ENCODE results near the gene TMEM269.
"Not testable (repeated sequence)": the region's sequence is repeated elsewhere in the genome, so short reads cannot be mapped to it uniquely, and the experiment has no call there.

Gene TMEM269

GRCh38 chr1:42777852-42778251 lies 6.9 kb upstream of the TMEM269 start:
- peak in 1 of 5 experiments; percentile 43 for DNase-seq

- peak in 1 of 5 experiments; percentile 62 for DNase-seq
Measured at GRCh38 chr1:42779725-42780124, 5.1 kb upstream of the TMEM269 start.

DNA sequence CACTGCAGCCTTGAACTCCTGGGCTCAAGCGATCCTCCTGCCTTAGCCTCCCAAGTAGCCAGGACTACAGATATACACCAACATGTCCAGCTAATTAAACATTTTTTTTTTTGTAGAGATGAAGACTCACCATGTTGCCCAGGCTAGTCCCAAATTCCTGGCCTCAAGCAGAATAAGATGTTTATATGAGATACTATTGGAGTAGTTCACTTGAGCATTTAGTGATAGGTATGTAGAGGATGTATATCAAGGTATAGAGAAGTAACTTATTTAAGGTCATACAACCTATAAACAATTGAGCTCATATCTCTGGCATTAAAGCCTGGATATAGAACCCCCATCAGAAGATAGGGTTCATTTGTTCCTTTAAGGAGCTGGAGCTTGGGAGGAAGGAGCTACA lies 4.6 kb upstream of the TMEM269 start:
- no peak for DNase-seq

GRCh38 chr1:42783092-42783491 lies 1.7 kb upstream of the TMEM269 start:
- no peak for DNase-seq

GRCh38 chr1:42784547-42784945 lies 245 bp upstream of the TMEM269 start:
- no peak for DNase-seq

DNA sequence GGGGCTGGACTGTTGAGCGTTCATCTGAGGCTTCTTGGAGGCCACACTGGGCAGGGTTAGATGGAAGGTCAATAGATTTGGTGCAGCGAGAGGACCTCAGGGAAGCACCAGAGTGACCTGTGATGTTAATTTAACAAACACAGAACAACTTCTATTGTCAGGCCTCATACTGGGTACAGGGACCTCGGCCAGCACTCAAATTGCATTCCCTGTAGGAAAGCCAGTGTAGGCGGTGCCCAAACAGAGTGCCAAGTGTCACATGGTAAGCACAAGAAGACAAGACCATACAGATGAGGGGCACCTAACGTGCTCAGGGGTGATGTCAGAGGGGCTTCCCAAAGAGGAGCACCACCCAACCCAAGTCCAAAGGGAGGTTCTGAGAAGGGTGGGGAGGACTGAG lies 1.3 kb downstream of the TMEM269 start:
- DNase-seq = no peak

GRCh38 chr1:42788021-42788420 lies 3.2 kb downstream of the TMEM269 start:
- DNase-seq = no peak

DNA sequence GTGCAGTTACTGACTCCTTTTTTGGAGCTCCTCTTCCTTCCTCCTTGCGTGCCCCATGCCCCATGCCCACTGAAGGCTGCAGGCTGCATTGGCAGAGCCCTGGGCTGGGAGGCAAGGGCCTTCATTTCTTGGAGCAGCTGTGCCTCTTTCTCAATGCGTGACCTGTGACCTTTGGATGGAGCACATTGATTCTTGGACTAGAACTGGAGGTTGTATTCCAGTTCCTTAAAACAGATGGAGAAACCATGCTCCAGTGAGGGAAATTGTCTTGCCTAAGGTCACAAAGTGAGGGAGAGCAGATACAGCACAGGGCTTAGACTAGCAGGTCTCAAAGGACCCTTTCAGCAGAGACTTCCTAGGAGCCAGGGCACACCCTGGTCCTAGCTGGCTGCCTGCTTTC lies 9.0 kb downstream of the TMEM269 start:
- no peak for DNase-seq

DNA sequence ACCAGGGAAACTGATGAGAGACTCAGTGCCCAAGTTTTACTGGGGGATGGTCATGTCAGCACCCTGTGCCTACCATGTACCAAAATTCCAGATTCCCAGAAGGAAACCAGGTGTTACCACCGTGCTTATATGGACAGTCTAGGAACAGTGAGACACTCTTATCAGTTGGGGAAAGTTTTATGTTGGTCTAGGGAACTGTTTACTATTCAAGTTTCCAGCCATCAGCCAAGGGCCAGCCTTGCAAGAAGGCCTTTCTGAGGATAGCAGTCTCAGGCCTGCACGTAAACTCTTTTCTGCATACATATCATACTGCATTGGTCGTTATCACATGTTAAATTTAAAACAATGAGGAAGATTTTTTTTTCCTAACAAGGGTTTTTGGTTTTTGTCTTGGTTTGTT lies 12.6 kb downstream of the TMEM269 start:
- DNase-seq = no peak

- no peak for DNase-seq
Measured at GRCh38 chr1:42797979-42798378, 13.2 kb downstream of the TMEM269 start.

DNA sequence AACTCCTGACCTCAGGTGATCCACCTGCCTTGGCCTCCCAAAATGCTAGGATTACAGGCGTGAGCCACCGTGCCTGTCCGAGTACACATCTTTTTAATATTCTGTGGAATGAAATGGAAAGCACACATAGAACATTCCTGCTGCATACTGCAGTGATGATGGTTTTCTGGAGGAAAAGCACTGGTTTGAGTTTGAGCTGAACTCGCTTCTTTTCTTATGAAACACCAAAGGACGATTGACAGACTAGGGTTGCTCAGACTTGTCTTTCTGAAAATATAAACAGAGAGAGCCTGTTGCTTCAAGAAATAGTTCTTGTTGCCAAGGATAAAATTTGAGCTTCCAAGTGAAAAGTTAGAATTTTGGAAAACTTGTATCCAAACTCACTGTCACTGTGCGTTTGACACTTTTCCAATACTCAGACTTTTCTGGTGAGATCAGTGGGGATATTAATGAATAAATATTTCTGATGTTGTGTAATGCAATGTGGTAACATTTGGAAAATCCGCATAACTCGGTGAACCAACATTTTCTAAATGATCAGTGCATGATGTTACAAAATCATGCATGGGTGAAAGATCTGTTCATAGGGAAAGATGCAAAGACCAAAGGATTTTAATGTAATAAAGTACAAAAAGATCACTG lies 17.2 kb downstream of the TMEM269 start:
- DNase-seq = no peak

DNA sequence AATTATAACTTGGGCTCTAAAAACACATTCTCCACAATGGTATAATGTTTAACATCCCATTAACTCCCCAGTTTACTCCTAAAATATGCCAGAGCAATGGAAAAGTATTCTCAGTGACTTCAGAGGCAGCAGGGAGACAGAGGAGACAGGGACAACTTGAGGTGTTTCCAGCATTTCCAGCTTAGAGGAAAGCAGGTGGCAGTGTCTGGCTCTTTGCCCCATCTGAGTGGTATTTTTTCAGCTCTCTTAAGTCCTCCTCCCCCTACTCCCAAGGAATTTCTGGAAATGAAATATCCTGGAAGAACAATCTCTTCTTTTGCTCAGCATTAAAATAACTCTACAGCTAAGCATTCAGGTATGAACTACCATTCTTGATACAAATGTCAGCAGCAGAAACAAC lies 21.4 kb downstream of the TMEM269 start:
- no peak for DNase-seq

GRCh38 chr1:42806593-42806992 lies 21.8 kb downstream of the TMEM269 start:
- DNase-seq = no peak

- peak in 1 of 5 experiments; percentile 43 for DNase-seq
Measured at GRCh38 chr1:42807056-42807668, 22.4 kb downstream of the TMEM269 start.

- DNase-seq = not testable (repeated sequence)
Measured at GRCh38 chr1:42814815-42815214, 30.0 kb downstream of the TMEM269 start.

- DNase-seq = peak in 1 of 5 experiments; percentile 3
Measured at GRCh38 chr1:42815941-42816584, 31.3 kb downstream of the TMEM269 start.

DNA sequence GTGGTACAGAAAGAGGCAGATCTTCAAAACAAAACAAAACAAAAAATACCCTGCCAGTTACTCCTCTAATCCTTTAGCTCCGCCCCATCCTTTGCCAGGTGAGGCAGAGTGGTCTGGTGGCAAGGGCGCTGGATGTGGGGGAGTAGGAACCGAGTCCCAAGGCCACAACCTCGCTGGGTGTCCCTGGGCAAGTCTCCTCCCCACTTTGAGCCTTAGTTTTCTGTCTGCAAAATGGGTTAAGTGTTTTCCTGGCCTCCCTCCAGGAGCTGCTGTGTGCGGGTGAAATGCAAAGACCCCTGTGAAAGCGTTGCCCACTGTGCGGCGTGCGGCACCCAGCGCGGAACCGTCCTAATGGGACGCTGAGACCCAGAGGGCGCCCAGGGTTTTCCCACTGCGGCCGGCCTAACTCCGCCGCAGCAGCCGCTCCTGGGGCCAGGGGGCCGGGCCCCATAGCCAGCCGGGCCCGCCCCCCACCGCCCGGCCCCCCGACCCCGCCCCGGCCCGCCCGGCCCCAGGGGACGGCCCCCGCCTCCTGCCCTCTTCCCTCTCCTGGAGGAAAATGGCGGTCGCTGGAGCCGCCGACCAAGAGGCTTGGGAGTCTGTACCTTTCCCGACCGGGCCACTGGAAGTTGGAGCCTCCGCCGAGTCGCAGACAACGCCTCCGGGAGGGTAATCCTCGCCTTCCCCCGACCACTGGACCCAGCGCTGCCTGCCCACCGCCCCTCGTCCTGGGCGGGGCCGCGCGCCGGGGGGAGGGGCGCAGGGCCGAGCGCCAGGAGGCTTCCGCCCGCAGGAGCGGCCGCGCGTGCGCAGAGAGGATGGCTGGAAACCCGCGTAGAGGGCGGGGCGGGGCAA lies 32.0 kb downstream of the TMEM269 start, which contains the start of the genes ERMAP and SVBP:
ERMAP (plus strand) TSS at position 538 of the 855 bp plus-strand sequence. CDS start 13,327 bp downstream, outside the sequence.
SVBP (minus strand) TSS at position 813 of the 855 bp plus-strand sequence. CDS start 853 bp downstream, outside the sequence.
- peak; percentile 89 to 96 (median 92) for DNase-seq

GRCh38 chr1:42817440-42817767 lies 32.6 kb downstream of the TMEM269 start:
- DNase-seq = no peak

DNA sequence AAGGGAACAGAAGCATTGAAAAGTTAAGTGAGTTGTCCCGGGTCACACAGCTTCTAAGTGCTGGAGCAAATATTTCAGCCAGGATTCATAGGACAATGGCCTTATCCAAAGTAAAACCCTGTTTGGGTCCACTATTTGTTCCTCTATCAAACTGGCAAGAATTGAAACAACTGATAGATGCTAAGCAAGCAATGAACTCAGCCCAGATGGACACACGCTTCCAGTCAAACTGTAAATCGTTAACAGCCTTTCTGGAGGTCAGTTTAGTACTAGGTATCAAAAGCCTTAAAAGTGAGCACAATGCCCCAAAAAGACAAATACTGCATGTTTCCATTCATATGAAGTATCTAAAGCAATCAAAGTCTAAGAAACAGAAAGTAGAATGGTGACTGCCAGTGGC lies 33.2 kb downstream of the TMEM269 start:
- DNase-seq = no peak

DNA sequence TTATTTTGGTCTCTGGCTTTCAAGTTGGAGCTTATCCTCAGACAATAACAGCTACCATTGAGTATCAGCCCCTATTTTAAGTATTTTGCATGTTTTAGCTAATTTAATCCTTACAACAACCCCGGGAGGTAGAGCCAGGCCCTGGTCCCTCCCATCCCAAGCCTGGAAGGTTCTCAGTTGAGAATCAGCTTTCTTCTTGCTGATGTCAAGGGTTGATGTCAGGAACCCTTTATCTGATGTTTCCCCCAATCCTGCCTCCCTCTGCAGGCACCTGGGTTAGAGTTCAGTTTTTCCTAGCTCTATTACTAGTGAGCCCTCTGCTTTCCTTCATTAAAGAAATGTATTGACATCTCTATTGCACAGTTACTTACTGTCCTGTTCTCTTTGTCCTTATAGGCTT lies 36.0 kb downstream of the TMEM269 start:
- DNase-seq = no peak

DNA sequence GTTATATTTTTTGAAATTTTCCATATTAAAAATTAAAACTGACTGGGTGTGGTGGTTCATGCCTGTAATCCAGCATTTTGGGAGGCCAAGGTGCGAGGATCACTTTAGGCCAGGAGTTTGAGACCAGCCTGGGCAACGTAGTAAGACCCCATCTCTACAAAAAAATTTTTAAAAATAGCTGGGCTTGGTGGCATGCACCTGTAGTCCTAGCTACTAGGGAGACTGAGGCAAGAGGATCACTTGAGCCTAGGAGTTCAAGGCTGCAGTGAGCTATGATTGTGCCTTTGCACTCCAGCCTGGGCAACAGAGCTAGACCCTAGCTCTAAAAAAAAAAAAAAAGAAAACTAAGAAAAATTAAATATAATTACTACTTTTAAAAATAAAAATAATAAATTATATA lies 36.9 kb downstream of the TMEM269 start:
- DNase-seq = no peak

GRCh38 chr1:42822800-42823392 lies 38.1 kb downstream of the TMEM269 start:
- DNase-seq = peak in 1 of 5 experiments; percentile 11

All from T-helper 2 cell (primary cell).